H9 (cell line): Measurements from ENCODE around the gene BICD2. TPM values are rescaled to one million over a fixed set of nuclear protein-coding genes. Genes with fewer than 3 reads are reported as not detected.
A peak's percentile ranks its signal among the peaks of the same experiment; 100 is the strongest.

Experiments
- DNase-seq: peaks from one replicate; pipeline ENCODE4 v3.0.0-alpha.2; 2017
- H2AFZ ChIP-seq: one replicate; pipeline ENCODE4 v1.6.1; 2013; ENCODE audit warnings: mild to moderate bottlenecking, low read length, control low read depth, moderate library complexity
- H2AK5ac ChIP-seq: 2 replicates; pipeline ENCODE4 v1.6.1; 2013; ENCODE audit warnings: low read length, control low read depth, mixed read lengths; ENCODE audit not compliant: insufficient read length
- H2BK120ac ChIP-seq: one replicate; pipeline ENCODE4 v1.6.1; 2013; ENCODE audit warnings: low read depth, mild to moderate bottlenecking, low read length, control low read depth, inconsistent platforms; ENCODE audit not compliant: poor library complexity, severe bottlenecking
- H2BK12ac ChIP-seq: 2 replicates; pipeline ENCODE4 v1.6.1; 2013; ENCODE audit warnings: low read length, control low read depth, mixed read lengths, low read depth; ENCODE audit not compliant: insufficient read length
- H2BK15ac ChIP-seq: 2 replicates; pipeline ENCODE4 v1.6.1; 2013; ENCODE audit warnings: low read depth, low read length, control low read depth
- H2BK20ac ChIP-seq: one replicate; pipeline ENCODE4 v1.6.1; 2013; ENCODE audit warnings: low read depth, mild to moderate bottlenecking, low read length, control low read depth, inconsistent platforms; ENCODE audit not compliant: poor library complexity, severe bottlenecking
- H2BK5ac ChIP-seq: 2 replicates; pipeline ENCODE4 v1.6.1; 2013; ENCODE audit warnings: low read length, control low read depth, mixed read lengths; ENCODE audit not compliant: insufficient read length
- H3K14ac ChIP-seq: 2 replicates; pipeline ENCODE4 v1.6.1; 2013; ENCODE audit warnings: low read length, control low read depth; ENCODE audit not compliant: insufficient read depth
- H3K18ac ChIP-seq: 2 replicates; pipeline ENCODE4 v1.6.1; 2013; ENCODE audit warnings: low read depth, mild to moderate bottlenecking, mixed read lengths, low read length, control low read depth; ENCODE audit not compliant: insufficient read length
- H3K23ac ChIP-seq: 2 replicates; pipeline ENCODE4 v1.6.1; 2013; ENCODE audit warnings: low read length, control low read depth, mixed read lengths, low read depth; ENCODE audit not compliant: insufficient read length
- H3K23me2 ChIP-seq: 2 replicates; pipeline ENCODE4 v1.6.1; 2013; ENCODE audit warnings: low read depth, mild to moderate bottlenecking, mixed read lengths, low read length, control low read depth; ENCODE audit not compliant: insufficient read length, poor library complexity, severe bottlenecking
- H3K27ac ChIP-seq: 2 replicates; pipeline ENCODE4 v1.5.1; 2013; ENCODE audit warnings: low read length, control low read depth, mixed read lengths, low read depth; ENCODE audit not compliant: insufficient read length
- H3K27me3 ChIP-seq: 2 replicates; pipeline ENCODE4 v1.6.1; 2013; ENCODE audit warnings: low read length, control low read depth, inconsistent platforms; ENCODE audit not compliant: insufficient read depth
- H3K4ac ChIP-seq: 2 replicates; pipeline ENCODE4 v1.6.1; 2013; ENCODE audit warnings: low read depth, mild to moderate bottlenecking, control low read depth, inconsistent platforms, low read length, moderate library complexity
- H3K4me1 ChIP-seq: 2 replicates; pipeline ENCODE4 v1.6.1; 2013; ENCODE audit warnings: low read length, control low read depth, inconsistent platforms; ENCODE audit not compliant: insufficient read depth
- H3K4me2 ChIP-seq: 2 replicates; pipeline ENCODE4 v1.6.1; 2013; ENCODE audit warnings: low read length, control low read depth, mixed read lengths; ENCODE audit not compliant: insufficient read length, insufficient read depth
- H3K56ac ChIP-seq: 2 replicates; pipeline ENCODE4 v1.6.1; 2013; ENCODE audit warnings: low read depth, mild to moderate bottlenecking, mixed read lengths, low read length, control low read depth; ENCODE audit not compliant: insufficient read length
- H3K79me1 ChIP-seq: 2 replicates; pipeline ENCODE4 v1.6.1; 2013; ENCODE audit warnings: low read depth, mild to moderate bottlenecking, moderate library complexity, low read length, control low read depth, inconsistent platforms; ENCODE audit not compliant: insufficient read depth, poor library complexity, severe bottlenecking
- H3K79me2 ChIP-seq: 2 replicates; pipeline ENCODE4 v1.6.1; 2013; ENCODE audit warnings: low read length, control low read depth, inconsistent platforms; ENCODE audit not compliant: insufficient read depth
- H3K9ac ChIP-seq: 2 replicates; pipeline ENCODE4 v1.6.1; 2013; ENCODE audit warnings: low read length, control low read depth, mixed read lengths; ENCODE audit not compliant: insufficient read length; ENCODE audit errors: extremely low read depth
- H3K9me3 ChIP-seq: one replicate; pipeline ENCODE4 v1.6.1; 2013; ENCODE audit warnings: low read depth, low read length, inconsistent platforms; ENCODE audit not compliant: control insufficient read depth
- H3T11ph ChIP-seq: one replicate; pipeline ENCODE4 v1.6.1; 2013; ENCODE audit warnings: mild to moderate bottlenecking, low read length, control low read depth, inconsistent platforms
- H4K20me1 ChIP-seq: one replicate; pipeline ENCODE4 v1.6.1; 2013; ENCODE audit not compliant: control insufficient read depth, insufficient read length, insufficient read depth
- H4K5ac ChIP-seq: 2 replicates; pipeline ENCODE4 v1.6.1; 2013; ENCODE audit warnings: low read depth, mild to moderate bottlenecking, mixed read lengths, low read length, control low read depth; ENCODE audit not compliant: insufficient read length
- H4K8ac ChIP-seq: replicated peaks from 2 replicates; pipeline ENCODE4 v1.6.1; 2013; ENCODE audit warnings: low read length, control low read depth, mixed read lengths, low read depth; ENCODE audit not compliant: insufficient read length
- H4K91ac ChIP-seq: 2 replicates; pipeline ENCODE4 v1.6.1; 2013; ENCODE audit warnings: low read depth, mild to moderate bottlenecking, moderate library complexity, mixed read lengths, low read length, control low read depth; ENCODE audit not compliant: insufficient read length
- H3K27ac Mint-ChIP-seq, 3 experiments: 2 replicates in 2 of 3; 3 replicates in 1 of 3; pipeline ENCODE4 v1.8.0; 2020 to 2021; ENCODE audit warnings: mixed read lengths in 3 of 3, mild to moderate bottlenecking in 1 of 3, moderate library complexity in 1 of 3
- H3K27me3 Mint-ChIP-seq: 2 replicates; pipeline ENCODE4 v1.8.0; 2021; ENCODE audit warnings: low read depth, mild to moderate bottlenecking, moderate library complexity, mixed read lengths
- H3K36me3 Mint-ChIP-seq, 3 experiments: 2 replicates in 2 of 3; 3 replicates in 1 of 3; pipeline ENCODE4 v1.8.0; 2020 to 2021; ENCODE audit warnings: low read depth in 3 of 3, mixed read lengths in 3 of 3; ENCODE audit not compliant: insufficient read depth in 1 of 3
- H3K4me1 Mint-ChIP-seq, 2 experiments: 2 replicates each; pipeline ENCODE4 v1.8.0; 2020; ENCODE audit warnings: mixed read lengths in 2 of 2
- H3K4me3 Mint-ChIP-seq, 2 experiments: 2 replicates in 1 of 2; 3 replicates in 1 of 2; pipeline ENCODE4 v1.8.0; 2020 to 2021; ENCODE audit warnings: mild to moderate bottlenecking in 2 of 2, mixed read lengths in 2 of 2, moderate library complexity in 1 of 2
- H3K9me3 Mint-ChIP-seq, 2 experiments: 2 replicates in 1 of 2; 3 replicates in 1 of 2; pipeline ENCODE4 v1.8.0; 2020; ENCODE audit warnings: mild to moderate bottlenecking in 2 of 2, mixed read lengths in 2 of 2, moderate library complexity in 1 of 2
- WGBS: extraction: QIAGEN DNeasy Blood & Tissue Kit; methylation state at CpG from one replicate; pipeline ENCODE4 v1.1.7; 2013; ENCODE audit warnings: missing lambda C conversion rate, low lambda C conversion rate, mixed read lengths; ENCODE audit not compliant: insufficient read length; ENCODE audit errors: extremely low coverage; 5-methylcytosine and 5-hydroxymethylcytosine counted together
- total RNA-seq: library from RNA; stranded (reverse); gene quantifications from 2 replicates; pipeline ENCODE4 v1.2.1, GENCODE V29; 2021
- TF ChIP-seq, protein P1 (sequence below): fragments of 200-600 bp; sonication (generic); conservative IDR thresholded peaks from 3 replicates; pipeline ENCODE4 v1.8.0; 2021; ENCODE audit warnings: antibody characterized with exemption, mild to moderate bottlenecking

Gene BICD2
- total RNA-seq, 1 experiment from 2014 or later: 22.3 TPM

GRCh38 chr9:92740969-92741368 is 23.7 kb downstream of the BICD2 start:
- Mint-ChIP-seq H3K36me3 (peaks cover 0 to 2% (median 0%) of the 10 kb centered on the region in 3 experiments; a peak in 1 of 7 replicates), H3K4me1 (peaks cover 39 to 52% of the 10 kb centered on the region in 2 experiments), H3K27me3 (no peaks in the 10 kb centered on the region), H3K4me3 (no peak overlapping the region), H3K27ac (peak overlapping the region in 1 of 3 experiments; percentile 8; a peak in 1 of 7 replicates), H3K9me3 (no peaks in the 10 kb centered on the region)
- Histone ChIP-seq H2BK15ac (no peak overlapping the region), H4K5ac (no peak overlapping the region), H3K4ac (no peak overlapping the region), H4K20me1 (no peaks in the 10 kb centered on the region), H3K9me3 (no peaks in the 10 kb centered on the region), H3K9ac (no peak overlapping the region), H3K4me1 (peaks cover under 1% of the 10 kb centered on the region), H4K91ac (no peak overlapping the region), H3K56ac (no peak overlapping the region), H2BK5ac (no peak overlapping the region), H3K79me2 (peaks cover 33% of the 10 kb centered on the region), H3K79me1 (peaks cover 12% of the 10 kb centered on the region), H3K23me2 (no peaks in the 10 kb centered on the region), H3K14ac (no peak overlapping the region), H2BK12ac (no peak overlapping the region), H3K18ac (no peak overlapping the region), H3K27ac (no peak overlapping the region), H3T11ph (no peak overlapping the region), H3K23ac (no peak overlapping the region), H3K4me2 (no peak overlapping the region), H2AFZ (no peak overlapping the region), H2AK5ac (no peak overlapping the region), H4K8ac (no peak overlapping the region), H2BK20ac (no peak overlapping the region), H2BK120ac (no peak overlapping the region), H3K27me3 (no peaks in the 10 kb centered on the region)
- TF ChIP-seq, protein P1, sequence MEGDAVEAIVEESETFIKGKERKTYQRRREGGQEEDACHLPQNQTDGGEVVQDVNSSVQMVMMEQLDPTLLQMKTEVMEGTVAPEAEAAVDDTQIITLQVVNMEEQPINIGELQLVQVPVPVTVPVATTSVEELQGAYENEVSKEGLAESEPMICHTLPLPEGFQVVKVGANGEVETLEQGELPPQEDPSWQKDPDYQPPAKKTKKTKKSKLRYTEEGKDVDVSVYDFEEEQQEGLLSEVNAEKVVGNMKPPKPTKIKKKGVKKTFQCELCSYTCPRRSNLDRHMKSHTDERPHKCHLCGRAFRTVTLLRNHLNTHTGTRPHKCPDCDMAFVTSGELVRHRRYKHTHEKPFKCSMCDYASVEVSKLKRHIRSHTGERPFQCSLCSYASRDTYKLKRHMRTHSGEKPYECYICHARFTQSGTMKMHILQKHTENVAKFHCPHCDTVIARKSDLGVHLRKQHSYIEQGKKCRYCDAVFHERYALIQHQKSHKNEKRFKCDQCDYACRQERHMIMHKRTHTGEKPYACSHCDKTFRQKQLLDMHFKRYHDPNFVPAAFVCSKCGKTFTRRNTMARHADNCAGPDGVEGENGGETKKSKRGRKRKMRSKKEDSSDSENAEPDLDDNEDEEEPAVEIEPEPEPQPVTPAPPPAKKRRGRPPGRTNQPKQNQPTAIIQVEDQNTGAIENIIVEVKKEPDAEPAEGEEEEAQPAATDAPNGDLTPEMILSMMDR: no peak
- no peak for DNase-seq
- no CpG with 5 or more reads among the region's 3 CpGs for WGBS
